Activated CD8-positive, alpha-beta memory T cell treated with anti-CD3 and anti-CD28 coated beads, Interleukin-2, amount 10 ng/mL, durations not matched to agents 7 days and 5 days (primary cell): Measurements from ENCODE around the gene FAM193A. TPM values are rescaled to one million over a fixed set of nuclear protein-coding genes. Genes with fewer than 3 reads are reported as not detected.
"Not testable (repeated sequence)": the region's sequence is repeated elsewhere in the genome, so short reads cannot be mapped to it uniquely, and the experiment has no call there.

Experiments
- ATAC-seq: fragments of 150-1000 bp; cut with Tn5 transposase; one replicate; pipeline ENCODE4 v1.10.0; 2021; ENCODE audit warnings: moderate library complexity
- CTCF ChIA-PET: fragments of 350-600 bp; sonication (Branson Sonifier 250); formaldehyde crosslinking; loops from one replicate; lab custom pipeline; 2021; ENCODE audit warnings: antibody characterized with exemption; lab: Charles Lee
- DNase-seq: peaks from one replicate; pipeline ENCODE4 v3.0.0-alpha.2; 2020
- H3K27ac Mint-ChIP-seq: one replicate; pipeline ENCODE4 v1.8.0; 2021; ENCODE audit warnings: mild to moderate bottlenecking, mixed read lengths
- H3K27me3 Mint-ChIP-seq: one replicate; pipeline ENCODE4 v1.8.0; 2021; ENCODE audit warnings: mixed read lengths
- H3K36me3 Mint-ChIP-seq: one replicate; pipeline ENCODE4 v1.8.0; 2021; ENCODE audit warnings: mild to moderate bottlenecking, mixed read lengths
- H3K4me1 Mint-ChIP-seq: one replicate; pipeline ENCODE4 v1.8.0; 2021; ENCODE audit warnings: mixed read lengths
- H3K4me3 Mint-ChIP-seq: one replicate; pipeline ENCODE4 v1.8.0; 2021; ENCODE audit warnings: mild to moderate bottlenecking, moderate library complexity, mixed read lengths
- H3K9me3 Mint-ChIP-seq: one replicate; pipeline ENCODE4 v1.8.0; 2022; ENCODE audit warnings: low read depth, mixed read lengths
- total RNA-seq, 2 experiments: library from RNA; stranded (reverse); gene quantifications; one replicate each; pipeline ENCODE4 v1.2.3, GENCODE V29; 2021

Gene FAM193A
- total RNA-seq, 2 experiments from 2014 or later: 30.0 to 37.9 TPM

GRCh38 chr4:2535376-2536192 lies 863 bp upstream of the FAM193A start:
- H3K4me3 Mint-ChIP-seq: peak overlapping the region; percentile 81
- peak overlapping the region; percentile 91 for H3K27ac Mint-ChIP-seq
- peaks cover 5% of the 10 kb centered on the region for H3K36me3 Mint-ChIP-seq
- DNase-seq: peak; percentile 73
- ATAC-seq: peak; percentile 32
- H3K9me3 Mint-ChIP-seq: no peaks in the 10 kb centered on the region
- CTCF ChIA-PET: interaction anchor here (0.9 to 1.6 kb wide), 8 partner anchors 12 to 318 kb away, joined by 3 to 10 read pairs (median 4); partner anchors contain the start of genes RNF4 and TNIP2
- no peaks in the 10 kb centered on the region for H3K27me3 Mint-ChIP-seq
- H3K4me1 Mint-ChIP-seq: peaks cover 19% of the 10 kb centered on the region

- no peaks in the 10 kb centered on the region for H3K9me3 Mint-ChIP-seq
- CTCF ChIA-PET: interaction anchor here (0.7 to 1.7 kb wide), 4 partner anchors 18 to 68 kb away, joined by 3 to 4 read pairs (median 3); partner anchors contain the start of gene RNF4
- no peaks in the 10 kb centered on the region for H3K27me3 Mint-ChIP-seq
- H3K27ac Mint-ChIP-seq: peak overlapping the region; percentile 86
- DNase-seq (peak; percentile 69), ATAC-seq (peak; percentile 21)
- peaks cover 5% of the 10 kb centered on the region for H3K36me3 Mint-ChIP-seq
- peak overlapping the region; percentile 86 for H3K4me3 Mint-ChIP-seq
- H3K4me1 Mint-ChIP-seq: peaks cover 19% of the 10 kb centered on the region
These were observed 774 bp downstream of the FAM193A start for GRCh38 chr4:2537011-2537830.

GRCh38 chr4:2543580-2544191 lies 7.2 kb downstream of the FAM193A start:
- not testable (repeated sequence) for H3K27ac Mint-ChIP-seq

GRCh38 chr4:2545321-2546013 lies 9.0 kb downstream of the FAM193A start:
- peaks cover 10% of the 10 kb centered on the region for H3K36me3 Mint-ChIP-seq
- H3K9me3 Mint-ChIP-seq: peaks cover 2% of the 10 kb centered on the region
- no peaks in the 10 kb centered on the region for H3K27me3 Mint-ChIP-seq
- H3K4me3 Mint-ChIP-seq: no peak overlapping the region
- ATAC-seq: no peak
- no peak overlapping the region for H3K27ac Mint-ChIP-seq
- DNase-seq: no peak
- peaks cover 4% of the 10 kb centered on the region for H3K4me1 Mint-ChIP-seq
- CTCF ChIA-PET: no interaction called here

More at GRCh38 chr4:2543580-2544191, 7.2 kb downstream of the FAM193A start:
- H3K4me3 Mint-ChIP-seq, CTCF ChIA-PET, DNase-seq, ATAC-seq, H3K27me3 Mint-ChIP-seq, H3K9me3 Mint-ChIP-seq: not testable (repeated sequence)
- peaks cover 10% of the 10 kb centered on the region for H3K4me1 Mint-ChIP-seq
- peaks cover 12% of the 10 kb centered on the region for H3K36me3 Mint-ChIP-seq

- CTCF ChIA-PET: no interaction called here
- Mint-ChIP-seq H3K4me1 (peaks cover 3% of the 10 kb centered on the region), H3K27ac (no peak overlapping the region), H3K27me3 (no peaks in the 10 kb centered on the region), H3K4me3 (no peak overlapping the region), H3K9me3 (peaks cover 2% of the 10 kb centered on the region), H3K36me3 (peaks cover 11% of the 10 kb centered on the region)
- ATAC-seq (no peak), DNase-seq (no peak)
These were observed 9.9 kb downstream of the FAM193A start for GRCh38 chr4:2546286-2546823.

GRCh38 chr4:2546961-2547691 lies 10.7 kb downstream of the FAM193A start:
- H3K27ac Mint-ChIP-seq, ATAC-seq, H3K9me3 Mint-ChIP-seq, CTCF ChIA-PET, H3K4me1 Mint-ChIP-seq, H3K4me3 Mint-ChIP-seq, DNase-seq, H3K27me3 Mint-ChIP-seq: not testable (repeated sequence)
- H3K36me3 Mint-ChIP-seq: peaks cover 12% of the 10 kb centered on the region

GRCh38 chr4:2551118-2551517 lies 14.7 kb downstream of the FAM193A start:
- peaks cover 5% of the 10 kb centered on the region for H3K36me3 Mint-ChIP-seq
- no peak for ATAC-seq
- no peak for DNase-seq
- H3K27me3 Mint-ChIP-seq: no peaks in the 10 kb centered on the region
- peaks cover 9% of the 10 kb centered on the region for H3K4me1 Mint-ChIP-seq
- no peak overlapping the region for H3K4me3 Mint-ChIP-seq
- CTCF ChIA-PET: no interaction called here
- H3K9me3 Mint-ChIP-seq: no peaks in the 10 kb centered on the region
- no peak overlapping the region for H3K27ac Mint-ChIP-seq

- CTCF ChIA-PET: interaction anchor here (0.9 to 1.1 kb wide), 2 partner anchors 41 to 351 kb away, joined by 4 to 5 read pairs; no protein-coding TSS in a partner anchor
- Mint-ChIP-seq H3K4me3 (no peak overlapping the region), H3K4me1 (peaks cover 14% of the 10 kb centered on the region), H3K27ac (no peak overlapping the region), H3K36me3 (peaks cover 2% of the 10 kb centered on the region), H3K9me3 (no peaks in the 10 kb centered on the region), H3K27me3 (no peaks in the 10 kb centered on the region)
- no peak for ATAC-seq
- DNase-seq: no peak
These were observed 16.4 kb downstream of the FAM193A start for GRCh38 chr4:2552806-2553205.

GRCh38 chr4:2558301-2558700 lies 21.9 kb downstream of the FAM193A start:
- H3K27ac Mint-ChIP-seq: no peak overlapping the region
- ATAC-seq: no peak
- peaks cover 2% of the 10 kb centered on the region for H3K36me3 Mint-ChIP-seq
- CTCF ChIA-PET: interaction anchor here (0.7 kb wide), 1 partner anchor 68 kb away, joined by 3 read pairs; no protein-coding TSS in a partner anchor
- DNase-seq: no peak
- no peaks in the 10 kb centered on the region for H3K9me3 Mint-ChIP-seq
- H3K4me3 Mint-ChIP-seq: no peak overlapping the region
- H3K4me1 Mint-ChIP-seq: peaks cover 12% of the 10 kb centered on the region
- no peaks in the 10 kb centered on the region for H3K27me3 Mint-ChIP-seq

- ATAC-seq (no peak), DNase-seq (no peak)
- H3K9me3 Mint-ChIP-seq: no peaks in the 10 kb centered on the region
- peaks cover 6% of the 10 kb centered on the region for H3K4me1 Mint-ChIP-seq
- CTCF ChIA-PET: no interaction called here
- no peaks in the 10 kb centered on the region for H3K27me3 Mint-ChIP-seq
- no peak overlapping the region for H3K4me3 Mint-ChIP-seq
- no peak overlapping the region for H3K27ac Mint-ChIP-seq
- peaks cover 4% of the 10 kb centered on the region for H3K36me3 Mint-ChIP-seq
These were observed 23.7 kb downstream of the FAM193A start for GRCh38 chr4:2560167-2560566.

- Mint-ChIP-seq H3K27ac (no peak overlapping the region), H3K4me1 (peaks cover 20% of the 10 kb centered on the region), H3K27me3 (no peaks in the 10 kb centered on the region), H3K36me3 (peaks cover 14% of the 10 kb centered on the region), H3K4me3 (no peak overlapping the region), H3K9me3 (no peaks in the 10 kb centered on the region)
- no peak for ATAC-seq
- CTCF ChIA-PET: no interaction called here
- no peak for DNase-seq
These were observed 29.1 kb downstream of the FAM193A start for GRCh38 chr4:2565533-2565932.

GRCh38 chr4:2570036-2570435 lies 33.6 kb downstream of the FAM193A start:
- DNase-seq: no peak
- peaks cover 41% of the 10 kb centered on the region for H3K4me1 Mint-ChIP-seq
- peaks cover 12% of the 10 kb centered on the region for H3K36me3 Mint-ChIP-seq
- peak overlapping the region; percentile 40 for H3K27ac Mint-ChIP-seq
- ATAC-seq: no peak
- CTCF ChIA-PET: no interaction called here
- H3K9me3 Mint-ChIP-seq: no peaks in the 10 kb centered on the region
- no peaks in the 10 kb centered on the region for H3K27me3 Mint-ChIP-seq
- H3K4me3 Mint-ChIP-seq: peak overlapping the region; percentile 3
